Measurements from ENCODE around the gene TNFRSF8. TPM values are rescaled to one million over a fixed set of nuclear protein-coding genes. Genes with fewer than 3 reads are reported as not detected.

Gene TNFRSF8
- total and polyA plus RNA-seq, 9 of the 15 experiments (the other 6 are each of a cell fraction or from before 2014, with no cell fraction given): 3.5 to 38.4 (median 17.1) TPM

DNA sequence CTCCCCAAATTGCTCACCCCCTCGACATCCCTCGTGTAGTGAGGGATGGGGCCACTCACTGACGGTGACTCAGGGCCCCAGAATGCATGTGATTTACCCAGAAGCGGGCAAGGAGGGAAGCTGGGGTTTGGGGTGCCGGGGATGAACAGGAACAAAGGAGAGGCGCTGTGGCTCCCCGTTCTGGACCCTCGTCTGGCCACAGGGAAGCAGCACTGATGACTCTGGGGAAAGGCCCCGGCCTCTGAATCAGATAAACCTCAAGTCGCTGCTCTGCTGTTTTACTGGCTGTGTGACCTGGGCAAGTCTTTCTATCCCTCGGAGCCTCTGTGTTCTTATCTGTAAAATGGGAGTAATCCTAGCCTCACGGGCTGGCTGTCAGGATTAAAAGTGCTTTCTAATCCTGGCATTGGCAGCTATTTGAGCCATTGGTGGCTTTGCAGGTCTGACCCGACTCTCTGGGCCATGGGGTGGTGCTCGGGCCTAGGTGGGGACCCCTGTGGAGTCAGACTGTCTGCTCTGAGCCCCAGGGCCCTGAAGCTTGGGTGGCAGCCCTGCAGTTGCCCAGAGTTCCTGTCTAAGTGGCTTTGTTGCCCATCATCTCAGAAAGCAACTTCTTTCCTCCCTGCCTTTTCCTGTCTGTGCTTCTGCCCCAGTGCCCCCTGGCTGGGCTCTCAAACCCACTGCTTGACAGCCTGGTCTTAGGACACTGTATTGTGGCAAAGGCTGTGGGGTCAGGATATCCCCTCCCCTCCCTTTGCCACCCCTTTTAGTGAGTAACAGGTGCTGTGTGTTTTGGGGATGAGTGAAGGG, 109.1 kb downstream of the TNFRSF8 start:
- Histone ChIP-seq H3K27me3 (ENCODE audit: control insufficient read depth in 2 of 2, insufficient read depth in 2 of 2, low read length in 2 of 2) (no peaks in the 10 kb centered on the region), H2AFZ (ENCODE audit: low read depth, low read length) (no peak overlapping the region), H4K20me1 (replicated peaks; ENCODE audit: control insufficient read depth, insufficient read depth, low read length) (peaks cover 34% of the 10 kb centered on the region), H3K27ac (ENCODE audit: extremely low read depth, low read depth, low read length) (no peak overlapping the region), H3K36me3 (ENCODE audit: control insufficient read depth, insufficient read depth, low read length) (peaks cover 25% of the 10 kb centered on the region; the same call in 2 of the 3 replicates), H3K79me2 (ENCODE audit: control insufficient read depth, insufficient read depth, low read length) (peaks cover 87% of the 10 kb centered on the region), H3K9me3 (replicated peaks; ENCODE audit: control insufficient read depth, insufficient read depth, low read depth, low read length) (no peaks in the 10 kb centered on the region), H3K9ac (ENCODE audit: insufficient read depth in 1 of 2, low read depth in 2 of 2, low read length in 2 of 2) (peak overlapping the region in 1 of 2 experiments; percentile 3; a peak in 1 of 4 replicates), H3K4me2 (ENCODE audit: insufficient read depth, low read length) (no peak overlapping the region), H3K4me3 (no peak overlapping the region), H3K9me1 (ENCODE audit: control insufficient read depth, insufficient read depth, low read length) (peaks cover 5% of the 10 kb centered on the region), H3K4me1 (replicated peaks in 1 of 2; ENCODE audit: control insufficient read depth in 2 of 2, insufficient read depth in 2 of 2, low read length in 2 of 2) (peaks cover 48 to 51% of the 10 kb centered on the region in 2 experiments)
- ChIA-PET CTCF (ENCODE audit: low intra/inter-chr PET ratio) (no interaction called here), POLR2A (interaction anchor here (0.7 to 1.1 kb wide), 3 partner anchors 9 to 26 kb away, joined by 3 to 4 read pairs (median 3); no protein-coding TSS in a partner anchor)
- ATAC-seq (no peak), DNase-seq (ENCODE audit: extremely low read depth in 1 of 4, low spot score in 3 of 4) (peak in 1 of 4 experiments; percentile 36), FAIRE-seq (no peak)
- in situ Hi-C loops (cut with MboI): no loop called here
- BruUV-seq (replicated peaks): no TSS peak
- intact Hi-C loops (cut with micrococcal nuclease): no loop called here
- 51% methylated on average over 14 of the region's 14 CpGs for WGBS (ENCODE audit: insufficient coverage, low coverage, missing lambda C conversion rate)
- TF ChIP-seq, protein P1, sequence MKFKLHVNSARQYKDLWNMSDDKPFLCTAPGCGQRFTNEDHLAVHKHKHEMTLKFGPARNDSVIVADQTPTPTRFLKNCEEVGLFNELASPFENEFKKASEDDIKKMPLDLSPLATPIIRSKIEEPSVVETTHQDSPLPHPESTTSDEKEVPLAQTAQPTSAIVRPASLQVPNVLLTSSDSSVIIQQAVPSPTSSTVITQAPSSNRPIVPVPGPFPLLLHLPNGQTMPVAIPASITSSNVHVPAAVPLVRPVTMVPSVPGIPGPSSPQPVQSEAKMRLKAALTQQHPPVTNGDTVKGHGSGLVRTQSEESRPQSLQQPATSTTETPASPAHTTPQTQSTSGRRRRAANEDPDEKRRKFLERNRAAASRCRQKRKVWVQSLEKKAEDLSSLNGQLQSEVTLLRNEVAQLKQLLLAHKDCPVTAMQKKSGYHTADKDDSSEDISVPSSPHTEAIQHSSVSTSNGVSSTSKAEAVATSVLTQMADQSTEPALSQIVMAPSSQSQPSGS (CRISPR knock-in tag; IDR thresholded peaks at IDR 0.05): no peak
- TF ChIP-seq MCM5 (IDR thresholded peaks at IDR 0.05; ENCODE audit: low read depth) (no peak), HMG20B (CRISPR knock-in tag; IDR thresholded peaks at IDR 0.05) (no peak), RBBP5 (IDR thresholded peaks at IDR 0.05; ENCODE audit: borderline replicate concordance, insufficient read depth, low read length, poor library complexity, severe bottlenecking) (no peak), PHF20 (IDR thresholded peaks at IDR 0.05; ENCODE audit: partially characterized antibody) (peak; percentile 25), ZNF224 (CRISPR knock-in tag; IDR thresholded peaks at IDR 0.05) (no peak), XRCC5 (IDR thresholded peaks at IDR 0.05; ENCODE audit: low read depth, low read length) (no peak), RFX1 (IDR thresholded peaks at IDR 0.05) (no peak), RNF2 (IDR thresholded peaks at IDR 0.05) (no peak), BCOR (IDR thresholded peaks at IDR 0.05) (peak; percentile 95), RBM17 (IDR thresholded peaks at IDR 0.05; ENCODE audit: borderline replicate concordance, low read depth, low read length) (no peak), CBX1 (IDR thresholded peaks at IDR 0.05; ENCODE audit: low read depth) (peak; percentile 81; the same call in 1 of the 2 replicates), TAF7 (tag; IDR thresholded peaks at IDR 0.05) (no peak), NFIC (IDR thresholded peaks at IDR 0.05) (no peak), MIER1 (IDR thresholded peaks at IDR 0.05; ENCODE audit: low read depth) (no peak), JUN (IDR thresholded peaks at IDR 0.05; ENCODE audit: borderline replicate concordance, low read depth, low read length) (no peak), JUN (CRISPR knock-in tag; IDR thresholded peaks at IDR 0.05; ENCODE audit: borderline replicate concordance) (no peak), FUS (optimal IDR thresholded peaks at IDR 0.05; ENCODE audit: low read depth, low read length) (no peak), ESRRA (IDR thresholded peaks at IDR 0.05; ENCODE audit: borderline replicate concordance, low read depth) (0 out of 2 replicates have a peak, but pooled peaks have one; percentile 12)
- TF ChIP-seq, protein P2, sequence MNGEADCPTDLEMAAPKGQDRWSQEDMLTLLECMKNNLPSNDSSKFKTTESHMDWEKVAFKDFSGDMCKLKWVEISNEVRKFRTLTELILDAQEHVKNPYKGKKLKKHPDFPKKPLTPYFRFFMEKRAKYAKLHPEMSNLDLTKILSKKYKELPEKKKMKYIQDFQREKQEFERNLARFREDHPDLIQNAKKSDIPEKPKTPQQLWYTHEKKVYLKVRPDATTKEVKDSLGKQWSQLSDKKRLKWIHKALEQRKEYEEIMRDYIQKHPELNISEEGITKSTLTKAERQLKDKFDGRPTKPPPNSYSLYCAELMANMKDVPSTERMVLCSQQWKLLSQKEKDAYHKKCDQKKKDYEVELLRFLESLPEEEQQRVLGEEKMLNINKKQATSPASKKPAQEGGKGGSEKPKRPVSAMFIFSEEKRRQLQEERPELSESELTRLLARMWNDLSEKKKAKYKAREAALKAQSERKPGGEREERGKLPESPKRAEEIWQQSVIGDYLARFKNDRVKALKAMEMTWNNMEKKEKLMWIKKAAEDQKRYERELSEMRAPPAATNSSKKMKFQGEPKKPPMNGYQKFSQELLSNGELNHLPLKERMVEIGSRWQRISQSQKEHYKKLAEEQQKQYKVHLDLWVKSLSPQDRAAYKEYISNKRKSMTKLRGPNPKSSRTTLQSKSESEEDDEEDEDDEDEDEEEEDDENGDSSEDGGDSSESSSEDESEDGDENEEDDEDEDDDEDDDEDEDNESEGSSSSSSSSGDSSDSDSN (IDR thresholded peaks at IDR 0.05; ENCODE audit: borderline replicate concordance in 1 of 2, low read depth in 2 of 2, low read length in 2 of 2): no peak
